HEK293 (cell line): ENCODE results near the gene SH3PXD2B.

Source experiments
- CTCF ChIP-seq: fragments of 450-650 bp; formaldehyde crosslinking; IDR thresholded peaks from 2 replicates; pipeline ENCODE4 v1.5.1; 2016; ENCODE audit warnings: missing biosample characterization, missing genetic modification characterization
- OVOL3 ChIP-seq: fragments of 450-650 bp; formaldehyde crosslinking; IDR thresholded peaks from 2 replicates; pipeline ENCODE4 v1.5.1; 2016; ENCODE audit warnings: missing biosample characterization, missing genetic modification characterization
- ZBTB11 ChIP-seq: fragments of 450-650 bp; formaldehyde crosslinking; conservative IDR thresholded peaks from 2 replicates; pipeline ENCODE4 v1.5.1; 2016; ENCODE audit warnings: low read depth, missing biosample characterization, missing genetic modification characterization
- ZBTB26 ChIP-seq: fragments of 450-650 bp; formaldehyde crosslinking; optimal IDR thresholded peaks from 2 replicates; pipeline ENCODE3; 2016; ENCODE audit warnings: missing biosample characterization, mild to moderate bottlenecking, missing genetic modification characterization
- ZNF146 ChIP-seq: fragments of 450-650 bp; formaldehyde crosslinking; IDR thresholded peaks from 2 replicates; pipeline ENCODE4 v1.5.1; 2016; ENCODE audit warnings: missing biosample characterization, missing genetic modification characterization
- ZNF311 ChIP-seq: fragments of 450-650 bp; formaldehyde crosslinking; IDR thresholded peaks from 2 replicates; pipeline ENCODE4 v1.5.1; 2017; ENCODE audit warnings: missing biosample characterization, missing genetic modification characterization, borderline replicate concordance
- ZNF530 ChIP-seq: fragments of 450-650 bp; formaldehyde crosslinking; IDR thresholded peaks from 2 replicates; pipeline ENCODE4 v1.5.1; 2016; ENCODE audit warnings: low read depth, missing biosample characterization, missing genetic modification characterization

GRCh38 chr5:172417983-172418630 is 36.2 kb downstream of the SH3PXD2B start:
- TF ChIP-seq ZBTB26 (tag by site-specific recombination) (no peak), OVOL3 (tag by site-specific recombination) (no peak), ZNF530 (tag by site-specific recombination) (no peak), ZNF311 (tag by site-specific recombination) (no peak), ZBTB11 (tag by site-specific recombination) (no peak), CTCF (no peak), ZNF146 (tag by site-specific recombination) (no peak)
